Measurements from ENCODE around the gene MTAP. TPM values are rescaled to one million over a fixed set of nuclear protein-coding genes. Genes with fewer than 3 reads are reported as not detected.

MTAP gene
- total RNA-seq, 1 experiment from 2014 or later, result 30.5 TPM

- peak; percentile 46 for DNase-seq (ENCODE audit: low read depth)
- in situ Hi-C loops (cut with HindIII; ENCODE audit: low pct_unique_long_range_greater_than_20kb, low sequenced_read_pairs), result loop anchor here (10.0 kb wide), 1 partner anchor 69 kb away; the partner anchor contains the start of gene MTAP
Measured at GRCh38 chr9:21873540-21874221, 71.2 kb downstream of the MTAP start.

DNA sequence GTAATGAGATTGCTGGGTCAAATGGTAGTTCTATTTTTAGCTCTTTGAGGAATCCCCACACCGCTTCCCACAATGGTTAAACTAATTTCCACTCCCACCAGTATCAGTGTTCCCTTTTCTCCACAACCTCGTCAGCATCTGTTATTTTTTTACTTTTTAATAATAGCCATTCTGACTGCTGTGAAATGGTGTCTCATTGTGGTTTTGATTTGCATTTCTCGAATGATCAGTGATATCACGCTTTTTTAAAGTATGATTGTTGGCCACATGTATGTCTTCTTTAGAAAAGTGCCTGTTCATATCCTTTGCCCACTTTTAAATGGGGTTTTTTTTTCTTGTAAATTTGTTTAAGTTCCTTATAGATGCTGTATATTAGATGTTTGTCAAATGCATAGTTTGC, 73.5 kb downstream of the MTAP start:
- no peak for DNase-seq (ENCODE audit: low read depth)
- in situ Hi-C loops (cut with HindIII; ENCODE audit: low pct_unique_long_range_greater_than_20kb, low sequenced_read_pairs), result loop anchor here (10.0 kb wide), 1 partner anchor 71 kb away; the partner anchor contains the start of gene MTAP

GRCh38 chr9:21883642-21884041, 81.2 kb downstream of the MTAP start:
- in situ Hi-C loops (cut with HindIII; ENCODE audit: low pct_unique_long_range_greater_than_20kb, low sequenced_read_pairs), result no loop called here
- no peak for DNase-seq (ENCODE audit: low read depth)

- in situ Hi-C loops (cut with HindIII; ENCODE audit: low pct_unique_long_range_greater_than_20kb, low sequenced_read_pairs), result no loop called here
- DNase-seq (ENCODE audit: low read depth), result no peak
Measured at GRCh38 chr9:21889673-21890072, 87.2 kb downstream of the MTAP start.

DNA sequence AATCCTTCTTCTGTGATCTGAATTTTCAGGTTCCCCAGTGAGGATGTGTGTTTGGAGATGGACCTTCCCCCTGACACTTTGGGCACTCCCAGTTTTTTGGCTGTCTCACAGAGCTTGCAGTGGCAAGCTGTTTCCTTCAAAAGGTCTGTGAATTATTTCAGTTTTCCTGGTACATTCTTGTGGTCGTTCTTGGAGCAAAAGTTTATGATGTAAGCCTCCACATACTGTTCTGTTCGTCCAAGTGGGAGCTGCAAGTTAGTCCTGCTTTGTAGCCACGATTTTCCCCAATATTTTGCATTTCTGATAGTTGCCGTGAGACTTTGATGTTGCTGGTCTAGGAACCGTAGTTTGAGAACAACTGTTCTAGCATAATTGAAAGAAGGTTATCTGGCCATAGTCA, 88.3 kb downstream of the MTAP start:
- DNase-seq (ENCODE audit: low read depth), result no peak
- in situ Hi-C loops (cut with HindIII; ENCODE audit: low pct_unique_long_range_greater_than_20kb, low sequenced_read_pairs), result no loop called here

DNA sequence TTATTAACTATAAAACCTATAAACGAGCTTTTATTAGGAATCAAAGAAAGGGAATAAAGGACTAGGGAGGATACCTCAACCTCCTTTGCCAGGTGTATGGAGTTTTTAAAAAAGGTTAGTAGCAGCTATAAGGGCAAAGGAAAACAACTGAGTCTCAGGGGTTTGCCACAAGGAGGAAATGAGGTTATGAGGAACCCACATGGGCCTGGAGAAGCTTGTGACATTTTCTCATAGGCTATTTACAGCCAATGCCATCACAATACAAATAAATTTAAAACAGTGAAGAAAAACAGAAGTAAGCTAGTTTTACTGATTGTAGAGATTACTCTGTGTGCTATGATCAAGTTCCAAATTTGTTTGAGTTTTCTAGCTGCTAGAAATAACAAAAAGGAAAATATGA, 99.1 kb downstream of the MTAP start:
- in situ Hi-C loops (cut with HindIII; ENCODE audit: low pct_unique_long_range_greater_than_20kb, low sequenced_read_pairs), result no loop called here
- no peak for DNase-seq (ENCODE audit: low read depth)

- in situ Hi-C loops (cut with HindIII; ENCODE audit: low pct_unique_long_range_greater_than_20kb, low sequenced_read_pairs), result no loop called here
- no peak for DNase-seq (ENCODE audit: low read depth)
Measured at GRCh38 chr9:21902136-21902535, 99.7 kb downstream of the MTAP start.

DNA sequence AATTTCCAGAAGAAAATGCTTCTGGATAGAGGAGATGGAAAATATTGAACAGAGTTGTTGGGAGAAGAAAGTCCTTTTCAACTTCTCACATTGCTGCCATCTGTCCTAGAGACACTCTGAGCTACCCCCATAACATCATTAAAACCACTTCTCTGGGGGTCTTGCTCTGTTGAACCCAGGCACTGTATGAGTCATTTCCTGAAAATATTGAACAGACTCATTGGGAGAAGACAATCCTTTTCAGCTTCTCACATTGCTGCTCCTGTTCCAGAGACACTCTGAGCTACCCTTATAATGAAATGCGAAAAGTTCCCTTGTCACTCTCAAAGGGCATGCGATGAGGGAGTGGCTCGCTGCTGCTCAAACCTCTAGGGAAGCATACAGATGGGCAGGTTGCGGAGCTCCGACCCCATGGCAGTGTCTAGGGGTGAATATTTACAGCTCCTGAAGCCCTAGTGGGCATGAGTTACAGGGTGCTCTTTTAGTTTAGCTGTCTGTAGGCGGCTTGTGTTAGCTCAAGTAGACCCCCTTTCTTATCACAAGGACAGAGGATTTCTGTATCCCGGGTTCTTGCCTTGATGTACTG, 101.0 kb downstream of the MTAP start:
- no peak for DNase-seq (ENCODE audit: low read depth)
- in situ Hi-C loops (cut with HindIII; ENCODE audit: low pct_unique_long_range_greater_than_20kb, low sequenced_read_pairs), result no loop called here

GRCh38 chr9:21904371-21904770, 101.9 kb downstream of the MTAP start:
- in situ Hi-C loops (cut with HindIII; ENCODE audit: low pct_unique_long_range_greater_than_20kb, low sequenced_read_pairs), result no loop called here
- peak; percentile 16 for DNase-seq (ENCODE audit: low read depth)

DNA sequence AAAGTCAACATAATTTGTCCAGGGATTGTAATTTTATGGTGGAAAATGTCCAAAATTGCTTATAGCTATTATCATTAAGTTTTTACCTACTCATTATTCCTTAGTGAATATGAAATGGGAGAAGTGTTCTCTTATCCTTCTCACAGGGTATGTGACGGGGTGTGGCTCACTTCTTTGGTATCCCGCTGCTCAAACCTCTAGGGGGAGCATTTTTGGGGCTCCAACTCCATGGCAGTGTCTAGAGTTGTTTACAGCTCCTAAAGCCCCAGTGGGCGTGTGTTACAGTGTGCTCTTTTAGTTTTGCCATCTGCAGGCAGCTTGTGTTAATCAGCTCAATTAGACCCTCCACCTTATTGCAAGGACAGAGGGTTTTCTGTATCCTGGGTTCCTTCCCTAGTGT, 102.3 kb downstream of the MTAP start:
- DNase-seq (ENCODE audit: low read depth), result no peak
- in situ Hi-C loops (cut with HindIII; ENCODE audit: low pct_unique_long_range_greater_than_20kb, low sequenced_read_pairs), result no loop called here

DNA sequence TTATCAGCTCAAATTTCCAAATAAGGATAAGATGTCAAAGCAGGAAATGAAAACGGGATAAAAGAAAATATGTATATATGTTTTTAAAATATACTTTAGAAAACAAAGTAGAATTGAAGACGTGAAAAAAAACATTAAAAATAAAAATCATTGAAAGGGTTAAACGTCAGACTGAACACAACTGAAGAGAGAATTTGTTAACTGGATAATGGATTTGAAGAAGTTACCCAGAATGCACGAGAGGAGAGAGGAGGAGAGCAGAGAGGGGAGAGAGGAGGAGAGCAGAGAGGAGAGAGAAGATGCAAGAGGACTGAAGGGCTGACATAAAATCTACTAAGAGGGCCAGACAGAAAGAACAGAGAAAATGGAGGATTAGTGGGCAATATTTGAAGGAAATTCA, 103.8 kb downstream of the MTAP start:
- in situ Hi-C loops (cut with HindIII; ENCODE audit: low pct_unique_long_range_greater_than_20kb, low sequenced_read_pairs), result no loop called here

DNA sequence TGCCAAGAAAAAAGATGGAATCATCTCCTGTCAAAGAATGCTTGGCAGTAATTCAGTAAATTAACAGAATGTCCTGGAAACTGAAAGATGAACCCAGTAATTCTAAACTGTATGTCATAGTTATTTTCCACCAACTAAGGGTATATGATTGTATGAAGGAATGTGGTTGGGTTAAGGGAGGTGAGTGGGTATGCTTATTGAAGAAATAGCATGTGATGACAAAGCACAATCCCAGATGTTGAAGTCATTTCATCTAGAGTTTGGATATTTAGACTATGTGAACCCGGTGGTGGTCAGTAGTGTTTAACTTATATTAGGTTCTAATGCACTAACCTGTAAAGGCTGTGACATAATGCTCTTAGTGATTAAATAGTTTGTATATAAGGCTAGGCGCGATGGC, 104.4 kb downstream of the MTAP start:
- DNase-seq (ENCODE audit: low read depth), result no peak
- in situ Hi-C loops (cut with HindIII; ENCODE audit: low pct_unique_long_range_greater_than_20kb, low sequenced_read_pairs), result no loop called here

More for the DNA sequence above, 103.8 kb downstream of the MTAP start:
- no peak for DNase-seq (ENCODE audit: low read depth)

DNA sequence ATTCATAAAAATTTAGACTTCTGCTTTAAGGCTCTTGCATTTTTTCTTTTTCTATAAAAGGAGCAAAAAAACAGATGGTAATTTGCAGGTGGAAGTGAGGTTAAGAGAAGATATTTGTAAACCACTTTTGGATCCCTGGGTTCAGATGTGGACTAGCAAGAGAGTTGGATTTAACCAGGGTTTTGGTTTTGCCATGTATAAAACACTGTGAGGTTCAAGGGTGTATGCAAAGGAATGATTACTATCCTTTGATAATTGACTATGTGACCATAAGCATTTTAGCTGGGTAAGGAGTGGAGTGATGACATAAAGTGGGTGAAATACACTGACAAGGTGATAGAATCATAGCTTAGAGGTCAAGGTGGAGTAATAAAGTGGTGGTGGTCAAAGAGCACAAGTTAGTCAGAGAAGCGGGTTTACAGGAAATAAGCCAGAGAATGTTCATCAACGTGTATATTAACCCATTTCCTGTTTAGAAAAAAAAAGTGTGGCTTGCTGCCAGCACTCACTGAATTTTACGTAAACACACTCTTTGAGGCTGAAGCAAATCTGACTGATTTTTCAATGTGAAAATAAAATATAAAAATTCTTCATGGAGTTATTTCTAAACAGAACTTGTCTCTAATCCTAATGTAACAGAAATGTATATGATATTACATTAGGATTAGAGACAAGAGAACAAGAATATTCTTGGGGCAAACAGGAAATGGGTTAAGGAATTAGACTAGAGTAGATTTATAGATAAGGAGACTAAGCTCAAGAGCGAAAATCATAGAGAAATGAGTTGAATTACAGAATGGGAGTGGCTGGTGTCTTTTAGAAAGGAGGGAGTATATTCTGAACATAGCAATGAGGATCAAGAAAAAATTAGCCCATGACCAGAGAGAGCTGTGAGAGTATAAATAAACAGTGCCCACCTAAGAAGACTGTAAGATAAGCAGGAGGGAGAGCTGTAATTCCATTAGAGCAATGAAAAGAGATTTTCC, 117.2 kb downstream of the MTAP start:
- peak; percentile 6 for DNase-seq (ENCODE audit: low read depth)
- in situ Hi-C loops (cut with HindIII; ENCODE audit: low pct_unique_long_range_greater_than_20kb, low sequenced_read_pairs), result no loop called here

DNA sequence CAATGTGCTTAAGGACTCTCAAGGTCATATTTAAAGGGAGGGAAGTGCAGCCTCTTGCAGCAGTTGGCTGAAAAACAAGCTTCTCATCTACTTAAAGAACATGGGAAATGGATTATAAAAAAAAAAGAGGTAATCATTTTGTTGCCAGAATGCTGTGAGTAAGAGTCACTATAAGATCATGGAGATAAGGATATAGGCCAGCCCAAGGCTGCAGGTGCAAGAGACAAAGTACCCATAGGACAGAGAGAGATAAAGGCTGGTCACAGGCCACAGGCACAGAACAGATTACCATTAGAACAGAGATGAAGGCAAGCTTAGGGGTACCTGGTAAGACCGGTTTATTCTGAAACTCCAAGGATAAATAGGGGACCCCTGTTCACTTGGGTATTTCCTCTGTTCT, 121.3 kb downstream of the MTAP start:
- in situ Hi-C loops (cut with HindIII; ENCODE audit: low pct_unique_long_range_greater_than_20kb, low sequenced_read_pairs), result no loop called here
- no peak for DNase-seq (ENCODE audit: low read depth)

GRCh38 chr9:21927752-21928151, 125.3 kb downstream of the MTAP start:
- in situ Hi-C loops (cut with HindIII; ENCODE audit: low pct_unique_long_range_greater_than_20kb, low sequenced_read_pairs), result no loop called here
- no peak for DNase-seq (ENCODE audit: low read depth)

- in situ Hi-C loops (cut with HindIII; ENCODE audit: low pct_unique_long_range_greater_than_20kb, low sequenced_read_pairs), result no loop called here
- no peak for DNase-seq (ENCODE audit: low read depth)
Measured at GRCh38 chr9:21931428-21931827, 129.0 kb downstream of the MTAP start.

DNA sequence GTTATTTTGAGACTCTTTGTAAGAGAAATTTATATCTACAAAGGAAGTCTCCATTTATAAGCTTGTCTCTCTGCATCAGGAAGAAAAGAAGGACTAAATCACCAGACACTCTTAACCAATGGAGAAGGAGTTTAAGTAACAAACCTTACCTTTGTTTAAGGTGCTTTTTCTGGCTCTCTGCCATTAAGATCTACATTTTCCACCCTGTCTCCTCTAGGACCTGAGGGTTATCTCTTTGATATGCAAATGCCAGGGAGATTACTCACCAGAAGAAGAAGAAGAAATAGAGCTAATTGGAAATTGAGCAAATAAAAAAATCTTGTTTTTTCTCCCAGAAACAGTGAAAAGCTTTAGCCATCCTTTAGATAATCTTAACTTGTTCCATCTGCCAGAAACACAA, 130.8 kb downstream of the MTAP start:
- in situ Hi-C loops (cut with HindIII; ENCODE audit: low pct_unique_long_range_greater_than_20kb, low sequenced_read_pairs), result no loop called here
- DNase-seq (ENCODE audit: low read depth), result no peak

DNA sequence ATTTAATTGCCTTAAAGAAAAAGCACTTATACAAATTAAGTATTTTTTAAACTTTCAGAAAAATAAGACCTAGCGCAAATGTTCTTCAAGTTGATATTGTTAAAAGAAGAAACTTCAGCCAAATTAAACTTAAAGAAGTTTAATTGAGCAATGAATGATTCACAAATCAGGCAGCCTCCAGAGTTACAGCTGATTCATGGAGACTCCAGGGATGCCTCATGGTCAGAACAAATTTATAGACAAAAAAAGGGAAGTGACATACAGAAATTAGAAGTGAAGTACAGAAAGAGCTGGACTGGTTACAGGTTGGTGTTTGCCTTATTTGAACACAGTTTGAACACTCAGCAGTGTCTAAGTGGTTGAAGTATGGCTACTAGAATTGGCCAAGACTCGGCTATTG, 131.4 kb downstream of the MTAP start:
- in situ Hi-C loops (cut with HindIII; ENCODE audit: low pct_unique_long_range_greater_than_20kb, low sequenced_read_pairs), result no loop called here
- no peak for DNase-seq (ENCODE audit: low read depth)

DNA sequence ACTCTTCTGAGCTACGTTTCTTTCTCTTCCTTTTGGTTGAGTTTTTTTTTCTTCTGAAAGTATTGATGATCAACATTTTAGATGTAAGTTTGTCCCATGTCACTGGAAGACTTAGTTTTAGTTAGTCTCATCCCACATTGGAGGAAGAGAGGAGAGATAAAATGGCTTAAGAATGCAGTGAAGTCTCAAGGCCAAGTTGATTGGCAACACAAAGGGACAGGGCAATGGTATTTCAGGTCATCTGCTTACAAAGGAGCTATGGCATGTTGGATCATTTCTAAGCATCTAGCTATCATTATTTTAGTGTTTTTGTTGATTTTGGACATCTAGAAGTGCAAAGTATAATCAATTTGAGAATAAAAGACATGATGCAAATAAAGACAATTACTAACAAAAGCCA, 133.2 kb downstream of the MTAP start:
- in situ Hi-C loops (cut with HindIII; ENCODE audit: low pct_unique_long_range_greater_than_20kb, low sequenced_read_pairs), result no loop called here
- DNase-seq (ENCODE audit: low read depth), result no peak

Measured in Caki2 (cell line).